Daoy (cell line): ENCODE data around the gene FOXA2. TPM values are rescaled to one million over a fixed set of nuclear protein-coding genes. Genes with fewer than 3 reads are reported as not detected.
"Not testable (repeated sequence)": the region's sequence is repeated elsewhere in the genome, so short reads cannot be mapped to it uniquely, and the experiment has no call there.

Experiments used
- DNase-seq: peaks from one replicate; pipeline ENCODE4 v3.0.0-alpha.2; 2015; ENCODE audit warnings: low read depth
- total RNA-seq: library from RNA; depleted of rRNA; stranded (reverse); fragments of >200 nt; shearing (Covaris generic); gene quantifications from 2 replicates; pipeline ENCODE4 v1.2.3, GENCODE V29; 2014

Gene FOXA2
- total RNA-seq, 1 experiment from 2014 or later, result 0.57 TPM

DNA sequence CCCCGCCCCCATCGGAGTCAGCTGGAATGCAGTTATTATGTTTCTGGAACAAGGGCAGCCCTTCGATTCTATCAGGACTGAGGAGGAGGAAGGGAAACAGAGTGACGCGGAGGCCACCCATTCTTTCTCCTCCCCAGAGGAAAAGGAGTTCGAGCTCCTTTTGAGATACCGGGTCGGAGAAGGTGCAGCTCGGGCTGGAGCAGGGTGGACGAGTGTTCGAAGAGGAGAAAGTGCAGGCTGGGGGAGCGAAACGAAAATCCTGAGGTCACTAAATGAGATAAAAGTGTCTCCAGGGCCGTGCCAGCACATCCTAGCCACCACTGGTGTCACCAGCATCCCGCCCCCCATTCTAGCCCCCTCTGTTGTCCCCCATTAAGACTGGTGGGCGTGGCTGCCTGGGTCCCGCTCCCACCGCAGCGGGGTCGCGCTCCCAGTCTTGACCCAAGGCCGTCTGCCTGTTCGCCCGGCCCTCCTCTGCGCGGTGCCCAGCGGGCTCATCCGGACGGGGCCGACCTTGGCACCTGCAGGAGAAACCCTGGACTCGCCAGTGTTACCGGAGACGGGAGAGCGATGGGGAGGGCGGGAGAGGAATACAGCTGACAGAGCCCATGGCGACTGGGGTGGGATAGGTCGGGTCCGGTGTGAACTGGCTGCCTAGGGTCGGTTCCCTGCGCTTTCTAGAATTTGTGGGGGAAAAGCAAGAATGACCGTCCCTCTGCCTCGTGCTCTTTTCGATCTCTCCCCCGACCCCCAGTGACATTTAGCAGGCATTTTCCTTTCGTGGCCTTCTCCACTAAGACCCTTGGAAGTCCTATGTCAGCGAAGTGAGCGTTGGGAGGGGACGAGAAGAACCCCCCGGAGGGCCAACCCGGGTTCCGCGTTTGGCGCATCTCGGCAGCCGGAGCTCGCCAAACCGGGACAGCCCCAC is 16.2 kb downstream of the FOXA2 start:
- no peak for DNase-seq

- no peak for DNase-seq
These were observed 17.3 kb downstream of the FOXA2 start for GRCh38 chr20:22566876-22567658.

DNA sequence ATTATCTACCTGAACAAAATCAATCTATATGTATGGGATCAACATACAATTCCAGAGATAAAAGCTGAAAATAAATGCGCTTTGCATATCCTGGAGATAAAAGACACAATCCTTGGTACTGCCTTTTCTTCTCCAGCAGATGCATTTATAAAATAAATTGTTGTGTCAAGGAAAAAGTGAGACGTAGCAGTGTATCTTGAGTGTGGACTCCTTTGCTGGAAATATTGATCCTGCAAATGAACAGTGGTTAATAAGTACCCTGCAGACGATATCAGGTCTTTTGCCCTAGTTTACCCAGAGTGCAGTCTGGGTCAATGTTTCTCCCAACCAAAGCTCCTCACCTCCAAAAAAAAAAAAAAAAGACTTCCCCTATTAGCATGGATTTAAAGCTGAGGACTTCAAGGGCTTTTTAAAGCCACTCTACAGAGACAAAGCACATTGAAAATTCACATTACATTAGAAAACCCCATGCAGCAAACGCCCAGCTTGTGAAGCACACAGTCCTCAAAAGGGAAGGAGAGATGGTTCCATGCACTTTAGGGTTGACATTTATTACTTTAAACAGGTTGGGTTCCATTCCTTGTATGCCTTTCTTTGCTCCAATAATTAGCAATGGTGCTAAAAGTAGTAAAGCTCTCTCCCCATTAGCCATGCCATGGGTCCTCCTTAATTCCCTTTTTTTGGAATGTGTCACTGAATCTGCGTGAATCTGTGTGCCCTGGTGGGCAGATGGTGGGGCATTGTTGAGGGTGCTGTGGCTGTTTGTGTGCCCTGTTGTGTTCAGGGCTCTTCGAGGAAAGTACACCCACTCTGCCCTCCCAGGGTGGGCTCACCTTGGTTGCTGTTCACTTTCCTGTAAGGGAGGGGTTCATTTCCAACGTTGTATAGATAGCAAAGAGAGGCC is 21.1 kb downstream of the FOXA2 start:
- no peak for DNase-seq

- no peak for DNase-seq
These were observed 21.8 kb downstream of the FOXA2 start for GRCh38 chr20:22562620-22563019.

- no peak for DNase-seq
These were observed 22.3 kb downstream of the FOXA2 start for GRCh38 chr20:22561965-22562577.

DNA sequence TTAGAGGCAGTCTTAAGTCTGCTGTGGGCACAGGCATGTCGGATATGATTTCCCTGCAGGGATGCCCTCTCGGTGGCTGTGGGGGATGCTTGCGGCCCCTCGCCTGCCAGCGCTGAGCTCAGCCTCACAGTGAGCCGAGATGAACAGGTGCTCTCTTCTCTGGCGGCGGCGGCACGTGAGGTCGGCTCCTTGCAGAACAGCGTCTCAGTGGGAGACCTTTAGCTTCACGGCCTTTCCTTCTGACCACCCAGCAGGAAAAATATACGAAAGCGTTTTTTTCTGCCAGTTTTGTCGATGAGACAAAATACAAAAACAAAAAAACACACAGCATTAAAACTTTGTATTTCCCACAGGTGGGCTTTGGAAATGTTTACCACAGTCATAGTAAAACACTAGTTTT is 23.6 kb downstream of the FOXA2 start:
- DNase-seq, result no peak

DNA sequence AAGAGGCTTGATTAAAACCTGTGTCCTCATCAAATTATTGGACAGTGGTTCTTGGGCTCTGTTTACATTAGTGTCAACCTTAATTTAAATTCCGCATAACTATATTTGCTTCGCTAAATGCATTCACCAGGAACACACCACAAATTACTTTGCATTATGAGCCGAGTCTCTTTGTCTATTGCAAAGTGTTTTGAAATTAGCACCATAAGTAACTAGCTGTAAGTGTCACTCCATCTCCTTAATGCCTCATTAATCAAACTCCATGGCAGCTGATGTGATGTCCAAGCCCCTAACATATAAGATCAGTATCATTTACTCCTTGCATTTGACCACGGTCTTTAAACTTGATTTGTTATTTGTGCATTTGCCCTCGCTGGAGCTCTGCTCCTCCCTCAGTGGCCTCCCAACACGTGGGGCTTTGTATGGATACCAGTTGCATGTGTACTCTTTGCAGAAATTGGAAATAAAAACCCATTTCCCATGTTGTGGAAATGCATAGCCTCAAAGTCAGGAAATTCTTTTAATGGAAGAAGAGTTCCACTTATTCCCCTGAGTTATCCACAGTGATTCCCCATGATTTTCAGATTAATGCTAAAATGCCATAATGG is 24.6 kb downstream of the FOXA2 start:
- DNase-seq, result no peak

DNA sequence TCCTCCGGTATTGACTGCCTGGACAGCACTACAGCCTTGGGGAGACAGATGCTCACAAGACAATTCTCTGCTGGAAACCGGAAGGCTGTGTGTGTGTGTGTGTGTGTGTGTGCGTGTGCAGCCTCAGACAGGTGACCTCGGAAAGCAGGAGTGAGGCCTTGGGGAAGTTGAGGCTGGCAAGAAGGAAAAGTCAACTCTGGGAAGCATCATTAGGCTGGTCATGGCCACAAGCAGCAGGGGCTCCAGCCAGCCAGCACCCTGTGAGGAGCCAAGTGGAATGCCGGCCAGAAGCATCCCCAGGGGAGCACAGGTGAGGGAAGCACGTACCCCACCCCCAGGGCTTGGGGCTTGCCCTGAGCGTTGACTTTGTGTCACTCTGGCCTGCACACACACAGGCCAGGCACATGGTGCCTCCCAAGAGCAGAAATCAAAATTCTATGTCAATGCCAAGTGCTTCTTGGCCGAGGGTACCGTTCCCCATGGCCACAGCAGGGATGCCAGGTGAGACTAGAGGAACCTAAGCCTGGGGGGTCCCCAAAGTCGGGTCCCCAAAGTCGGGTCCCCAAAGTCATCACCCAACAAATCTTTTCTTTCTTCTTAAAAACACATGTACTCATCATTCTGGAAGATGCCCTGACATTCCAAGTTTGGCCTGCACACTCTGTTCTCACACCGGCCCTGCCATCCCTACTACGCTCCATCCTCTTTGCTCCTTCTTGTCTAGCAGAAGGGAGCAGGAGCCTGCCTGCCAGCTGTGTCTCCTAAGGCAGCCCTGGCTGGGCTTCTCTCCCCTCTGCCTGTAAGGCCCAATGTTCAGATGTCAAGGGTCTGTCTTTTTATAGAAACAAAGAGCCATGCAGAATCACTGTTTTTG is 26.7 kb downstream of the FOXA2 start:
- no peak for DNase-seq

DNA sequence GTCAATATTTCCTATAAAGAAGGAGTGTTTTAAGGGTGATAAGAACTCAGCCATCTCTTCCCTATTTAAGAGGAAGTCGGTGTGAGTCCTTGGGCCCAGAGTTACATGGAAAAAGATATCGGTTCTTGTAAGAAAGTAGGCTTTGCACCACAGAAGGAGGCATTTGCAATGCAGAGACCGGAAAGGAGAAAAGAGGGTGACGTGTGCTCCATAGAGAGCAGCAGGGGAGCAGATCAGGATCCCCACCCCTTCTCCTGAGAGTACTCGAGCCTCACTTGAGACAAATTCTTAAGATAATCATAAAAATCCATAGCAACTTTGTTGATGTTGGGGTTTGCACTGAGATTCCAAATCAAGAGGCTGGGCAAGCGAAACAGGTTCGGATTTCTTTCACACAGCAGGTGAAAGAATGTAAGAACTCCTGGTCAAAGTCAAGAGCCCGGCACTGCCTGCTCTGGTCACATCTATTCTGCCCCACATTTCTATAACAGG is 27.8 kb downstream of the FOXA2 start:
- no peak for DNase-seq

DNA sequence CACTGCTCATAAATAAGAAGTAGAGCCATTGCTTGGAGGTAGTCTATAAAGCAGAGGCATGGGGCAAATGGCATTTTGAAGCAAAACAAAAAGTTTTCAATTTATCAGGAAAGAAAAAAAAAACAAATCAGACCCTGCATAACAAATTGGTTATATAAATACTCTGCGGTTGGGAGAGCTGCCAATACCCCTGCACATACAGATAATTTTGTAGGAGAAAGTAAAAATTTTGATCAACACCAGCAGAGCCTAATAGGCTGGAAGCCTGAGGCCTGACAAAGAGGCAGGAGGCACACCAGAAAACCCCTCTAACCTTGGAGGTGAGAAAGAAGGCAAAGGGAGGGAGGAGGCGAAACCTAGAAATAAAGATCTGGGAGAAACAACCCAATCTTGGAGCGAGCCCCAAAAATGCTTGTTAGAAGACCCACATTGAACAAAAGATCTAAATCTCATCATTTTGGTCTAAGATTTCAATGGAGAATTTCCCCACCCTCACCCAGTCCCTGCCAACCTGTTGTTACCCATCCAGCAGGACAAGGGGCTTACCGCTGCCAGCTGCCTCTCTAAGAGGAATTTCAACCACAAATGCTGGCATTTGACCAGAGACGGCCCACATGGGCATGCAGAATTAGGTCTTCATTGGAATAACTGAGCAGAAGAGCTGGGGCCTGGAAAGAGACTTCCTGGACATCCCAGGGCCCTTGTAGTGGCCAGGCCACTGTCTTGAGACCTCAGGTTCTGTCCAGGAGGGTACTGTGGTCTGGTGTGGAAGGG is 28.4 kb downstream of the FOXA2 start:
- no peak for DNase-seq

DNA sequence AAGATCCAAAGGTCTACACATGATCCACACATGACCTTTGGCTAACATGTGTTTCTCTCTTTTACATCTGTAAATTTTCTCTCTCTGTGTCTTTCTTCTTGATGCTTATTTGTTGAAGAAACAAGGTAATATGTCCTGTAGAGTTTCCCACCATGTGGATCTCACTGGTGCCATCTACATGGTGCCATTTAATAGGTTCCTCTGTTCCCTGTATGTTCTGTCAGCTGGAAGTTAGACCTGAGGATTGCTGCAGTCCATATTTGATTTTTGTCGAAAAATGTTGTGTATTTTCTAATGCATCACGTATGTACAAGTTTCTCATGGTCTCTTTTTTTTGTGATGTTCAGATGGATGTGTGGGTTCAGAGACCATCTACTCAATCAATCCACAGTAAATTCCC is 30.0 kb downstream of the FOXA2 start:
- DNase-seq, result no peak

DNA sequence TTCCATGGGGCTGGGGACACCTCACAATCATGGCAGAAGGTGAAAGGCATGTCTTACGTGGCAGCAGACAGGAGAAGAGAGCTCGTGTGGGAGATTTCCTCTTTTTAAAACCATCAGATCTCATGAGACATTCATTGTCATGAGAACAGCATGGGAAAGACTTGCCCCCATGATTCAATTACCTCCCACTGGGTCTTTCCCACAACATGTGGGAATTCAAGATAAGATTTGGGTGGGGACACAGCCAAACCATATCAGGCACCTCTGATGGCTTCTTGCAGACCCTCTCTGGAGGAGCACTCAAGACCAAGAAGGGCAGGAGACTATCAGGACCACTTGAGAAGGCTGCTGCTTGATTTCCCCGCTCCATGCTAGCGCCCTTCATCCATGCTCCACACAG is 33.9 kb downstream of the FOXA2 start:
- DNase-seq, result not testable (repeated sequence)

GRCh38 chr20:22548040-22548439 is 36.3 kb downstream of the FOXA2 start:
- DNase-seq, result no peak

GRCh38 chr20:22546344-22546743 is 38.0 kb downstream of the FOXA2 start:
- no peak for DNase-seq

GRCh38 chr20:22545045-22545444 is 39.3 kb downstream of the FOXA2 start:
- no peak for DNase-seq

- no peak for DNase-seq
These were observed 39.9 kb downstream of the FOXA2 start for GRCh38 chr20:22544462-22544861.

GRCh38 chr20:22542427-22542826 is 41.9 kb downstream of the FOXA2 start:
- no peak for DNase-seq

DNA sequence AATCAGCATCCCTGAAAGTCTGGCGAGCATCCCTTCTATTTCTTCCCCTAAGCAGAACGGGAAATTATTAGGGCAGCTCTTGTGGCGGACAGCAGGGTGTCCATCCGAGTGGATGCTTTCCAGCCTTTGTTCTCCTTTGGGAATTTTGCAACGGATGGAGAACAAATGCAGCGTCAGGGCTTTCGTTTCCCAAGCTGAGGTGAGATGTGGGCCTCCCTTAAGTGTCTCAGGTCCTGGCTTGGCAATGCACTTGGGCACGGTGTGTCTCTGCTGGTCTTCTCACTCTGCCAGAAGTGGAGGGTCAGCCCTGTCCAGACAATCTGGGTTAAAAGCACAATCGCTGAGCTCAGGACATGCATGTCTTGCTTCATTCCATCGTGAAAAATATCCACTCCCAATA is 43.5 kb downstream of the FOXA2 start:
- DNase-seq, result no peak
